Stimulated activated CD8-positive, alpha-beta memory T cell treated with anti-CD3 and anti-CD28 coated beads, Interleukin-12 subunit alpha, Interleukin-12 subunit beta, amount 100 ng/mL, for 1 hour (primary cell): Measurements from ENCODE around the gene NR1H4.
"Not testable (repeated sequence)": the region's sequence is repeated elsewhere in the genome, so short reads cannot be mapped to it uniquely, and the experiment has no call there.

Source experiments
- DNase-seq: peaks from one replicate; pipeline ENCODE4 v3.0.0-alpha.2; 2020; ENCODE audit warnings: low read depth

NR1H4 gene

GRCh38 chr12:100473716-100474150, at the start of gene NR1H4:
NR1H4 (plus strand) TSS chr12:100473866; CDS start chr12:100493324, 19,458 bp downstream.
- no peak for DNase-seq

- no peak for DNase-seq
Measured at GRCh38 chr12:100426145-100426544, 47.5 kb upstream of the NR1H4 start.

GRCh38 chr12:100427078-100427477, 46.6 kb upstream of the NR1H4 start:
- no peak for DNase-seq

- DNase-seq, result not testable (repeated sequence)
Measured at GRCh38 chr12:100430251-100430650, 43.4 kb upstream of the NR1H4 start.

- DNase-seq, result no peak
Measured at GRCh38 chr12:100433701-100434100, 40.0 kb upstream of the NR1H4 start.

- DNase-seq, result no peak
Measured at GRCh38 chr12:100434177-100434576, 39.5 kb upstream of the NR1H4 start.

GRCh38 chr12:100435957-100436356, 37.7 kb upstream of the NR1H4 start:
- no peak for DNase-seq

- no peak for DNase-seq
Measured at GRCh38 chr12:100437038-100437841, 36.4 kb upstream of the NR1H4 start.

- no peak for DNase-seq
Measured at GRCh38 chr12:100439797-100440196, 33.9 kb upstream of the NR1H4 start.

- no peak for DNase-seq
Measured at GRCh38 chr12:100442403-100442802, 31.3 kb upstream of the NR1H4 start.

- no peak for DNase-seq
Measured at GRCh38 chr12:100443434-100443833, 30.2 kb upstream of the NR1H4 start.

GRCh38 chr12:100445081-100445481, 28.6 kb upstream of the NR1H4 start:
- DNase-seq, result no peak

- no peak for DNase-seq
Measured at GRCh38 chr12:100447381-100447780, 26.3 kb upstream of the NR1H4 start.

- DNase-seq, result no peak
Measured at GRCh38 chr12:100448656-100449055, 25.0 kb upstream of the NR1H4 start.

- no peak for DNase-seq
Measured at GRCh38 chr12:100450735-100451134, 22.9 kb upstream of the NR1H4 start.

GRCh38 chr12:100453951-100454350, 19.7 kb upstream of the NR1H4 start:
- DNase-seq, result no peak

- no peak for DNase-seq
Measured at GRCh38 chr12:100455896-100456295, 17.8 kb upstream of the NR1H4 start.

GRCh38 chr12:100458191-100458590, 15.5 kb upstream of the NR1H4 start:
- no peak for DNase-seq

GRCh38 chr12:100460702-100461101, 13.0 kb upstream of the NR1H4 start:
- DNase-seq, result no peak

GRCh38 chr12:100461330-100461973, 12.2 kb upstream of the NR1H4 start:
- no peak for DNase-seq

GRCh38 chr12:100463661-100464060, 10.0 kb upstream of the NR1H4 start:
- no peak for DNase-seq

GRCh38 chr12:100464529-100464928, 9.1 kb upstream of the NR1H4 start:
- no peak for DNase-seq

- DNase-seq, result no peak
Measured at GRCh38 chr12:100468126-100468525, 5.5 kb upstream of the NR1H4 start.

- DNase-seq, result no peak
Measured at GRCh38 chr12:100472325-100472724, 1.3 kb upstream of the NR1H4 start.
